ENCODE results near the gene DNAH8. TPM values are rescaled to one million over a fixed set of nuclear protein-coding genes. Genes with fewer than 3 reads are reported as not detected.

The DNAH8 gene
- total RNA-seq, 1 experiment from 2014 or later: not detected

DNA sequence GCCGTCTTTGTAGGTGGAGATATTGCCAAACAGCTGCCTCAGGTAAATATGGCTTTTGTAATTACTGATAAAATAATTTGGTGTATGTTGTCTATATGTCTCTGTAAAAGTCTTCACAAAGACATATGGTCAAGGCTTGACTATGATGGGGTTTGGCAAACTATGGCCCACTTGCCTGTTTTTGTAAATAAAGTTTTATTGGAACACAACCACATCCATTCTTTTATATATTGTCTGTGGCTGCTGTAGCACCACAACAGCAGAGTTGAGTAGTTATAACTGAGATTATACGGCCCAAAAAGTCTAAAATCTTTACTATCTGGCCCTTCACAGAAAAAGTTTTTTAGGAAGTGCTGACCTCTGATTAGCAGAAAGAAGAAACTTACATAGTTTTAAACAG lies 133.6 kb downstream of the DNAH8 start:
- in situ Hi-C loops (cut with HindIII; ENCODE audit: low pct_unique_long_range_greater_than_20kb, low sequenced_read_pairs) (no loop called here), intact Hi-C loops (cut with micrococcal nuclease; ENCODE audit: unreplicated experiment) (no loop called here)
- Histone ChIP-seq H3K27me3 (ENCODE audit: control insufficient read depth, insufficient read depth, low read length) (peaks cover 20% of the 10 kb centered on the region), H3K9me3 (ENCODE audit: control insufficient read depth, insufficient read depth, low read depth, low read length) (no peaks in the 10 kb centered on the region), H3K4me3 (ENCODE audit: low read depth in 2 of 2, low read length in 2 of 2) (no peak overlapping the region), H3K4me1 (ENCODE audit: control insufficient read depth, insufficient read depth, low read length) (no peaks in the 10 kb centered on the region), H3K36me3 (ENCODE audit: control insufficient read depth, insufficient read depth, low read length) (no peaks in the 10 kb centered on the region), H3K27ac (ENCODE audit: low read length) (no peak overlapping the region)
- BruUV-seq (replicated peaks): no TSS peak
- ChIA-PET POLR2A (no interaction called here), CTCF (no interaction called here)
- ATAC-seq (no peak), DNase-seq (ENCODE audit: low read depth, low spot score) (no peak)
- no peak for TF ChIP-seq TCF7L2 (IDR thresholded peaks at IDR 0.05; ENCODE audit: low read depth, low read length)
- TF ChIP-seq, protein P1, sequence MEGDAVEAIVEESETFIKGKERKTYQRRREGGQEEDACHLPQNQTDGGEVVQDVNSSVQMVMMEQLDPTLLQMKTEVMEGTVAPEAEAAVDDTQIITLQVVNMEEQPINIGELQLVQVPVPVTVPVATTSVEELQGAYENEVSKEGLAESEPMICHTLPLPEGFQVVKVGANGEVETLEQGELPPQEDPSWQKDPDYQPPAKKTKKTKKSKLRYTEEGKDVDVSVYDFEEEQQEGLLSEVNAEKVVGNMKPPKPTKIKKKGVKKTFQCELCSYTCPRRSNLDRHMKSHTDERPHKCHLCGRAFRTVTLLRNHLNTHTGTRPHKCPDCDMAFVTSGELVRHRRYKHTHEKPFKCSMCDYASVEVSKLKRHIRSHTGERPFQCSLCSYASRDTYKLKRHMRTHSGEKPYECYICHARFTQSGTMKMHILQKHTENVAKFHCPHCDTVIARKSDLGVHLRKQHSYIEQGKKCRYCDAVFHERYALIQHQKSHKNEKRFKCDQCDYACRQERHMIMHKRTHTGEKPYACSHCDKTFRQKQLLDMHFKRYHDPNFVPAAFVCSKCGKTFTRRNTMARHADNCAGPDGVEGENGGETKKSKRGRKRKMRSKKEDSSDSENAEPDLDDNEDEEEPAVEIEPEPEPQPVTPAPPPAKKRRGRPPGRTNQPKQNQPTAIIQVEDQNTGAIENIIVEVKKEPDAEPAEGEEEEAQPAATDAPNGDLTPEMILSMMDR (IDR thresholded peaks at IDR 0.05): no peak
- no peak for TF ChIP-seq POLR2AphosphoS5 (IDR thresholded peaks at IDR 0.05; ENCODE audit: low read depth, low read length)
- no peak for TF ChIP-seq SIN3A (IDR thresholded peaks at IDR 0.05; ENCODE audit: borderline replicate concordance, insufficient read depth, low read depth, low read length)
- TF ChIP-seq, protein P2, sequence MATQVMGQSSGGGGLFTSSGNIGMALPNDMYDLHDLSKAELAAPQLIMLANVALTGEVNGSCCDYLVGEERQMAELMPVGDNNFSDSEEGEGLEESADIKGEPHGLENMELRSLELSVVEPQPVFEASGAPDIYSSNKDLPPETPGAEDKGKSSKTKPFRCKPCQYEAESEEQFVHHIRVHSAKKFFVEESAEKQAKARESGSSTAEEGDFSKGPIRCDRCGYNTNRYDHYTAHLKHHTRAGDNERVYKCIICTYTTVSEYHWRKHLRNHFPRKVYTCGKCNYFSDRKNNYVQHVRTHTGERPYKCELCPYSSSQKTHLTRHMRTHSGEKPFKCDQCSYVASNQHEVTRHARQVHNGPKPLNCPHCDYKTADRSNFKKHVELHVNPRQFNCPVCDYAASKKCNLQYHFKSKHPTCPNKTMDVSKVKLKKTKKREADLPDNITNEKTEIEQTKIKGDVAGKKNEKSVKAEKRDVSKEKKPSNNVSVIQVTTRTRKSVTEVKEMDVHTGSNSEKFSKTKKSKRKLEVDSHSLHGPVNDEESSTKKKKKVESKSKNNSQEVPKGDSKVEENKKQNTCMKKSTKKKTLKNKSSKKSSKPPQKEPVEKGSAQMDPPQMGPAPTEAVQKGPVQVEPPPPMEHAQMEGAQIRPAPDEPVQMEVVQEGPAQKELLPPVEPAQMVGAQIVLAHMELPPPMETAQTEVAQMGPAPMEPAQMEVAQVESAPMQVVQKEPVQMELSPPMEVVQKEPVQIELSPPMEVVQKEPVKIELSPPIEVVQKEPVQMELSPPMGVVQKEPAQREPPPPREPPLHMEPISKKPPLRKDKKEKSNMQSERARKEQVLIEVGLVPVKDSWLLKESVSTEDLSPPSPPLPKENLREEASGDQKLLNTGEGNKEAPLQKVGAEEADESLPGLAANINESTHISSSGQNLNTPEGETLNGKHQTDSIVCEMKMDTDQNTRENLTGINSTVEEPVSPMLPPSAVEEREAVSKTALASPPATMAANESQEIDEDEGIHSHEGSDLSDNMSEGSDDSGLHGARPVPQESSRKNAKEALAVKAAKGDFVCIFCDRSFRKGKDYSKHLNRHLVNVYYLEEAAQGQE (IDR thresholded peaks at IDR 0.05; ENCODE audit: insufficient read depth in 1 of 2, low read depth in 2 of 2, low read length in 1 of 2): no peak

DNA sequence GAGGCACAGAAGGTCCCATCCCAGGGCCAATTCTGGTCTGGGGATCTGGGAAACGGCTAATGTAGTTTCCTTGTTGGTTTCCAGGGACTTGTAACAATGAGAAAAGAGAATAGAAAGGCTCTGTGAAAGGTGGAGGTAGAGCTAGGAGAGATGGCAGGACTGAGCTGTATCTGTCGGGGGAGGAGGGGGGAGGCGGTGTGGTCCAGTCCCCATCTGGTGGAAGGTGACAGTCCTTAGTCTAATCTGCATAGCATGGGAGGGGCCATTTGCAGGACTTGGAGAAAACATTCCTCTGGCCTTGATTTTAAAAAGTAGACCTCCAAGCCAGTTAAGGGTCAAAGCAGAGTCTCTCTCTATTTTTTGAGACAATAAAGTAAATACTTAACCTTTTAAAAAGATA lies 137.1 kb downstream of the DNAH8 start:
- in situ Hi-C loops (cut with HindIII; ENCODE audit: low pct_unique_long_range_greater_than_20kb, low sequenced_read_pairs) (no loop called here), intact Hi-C loops (cut with micrococcal nuclease; ENCODE audit: unreplicated experiment) (no loop called here)
- Histone ChIP-seq H3K9me3 (ENCODE audit: control insufficient read depth, insufficient read depth, low read depth, low read length) (no peaks in the 10 kb centered on the region), H3K4me3 (ENCODE audit: low read depth in 2 of 2, low read length in 2 of 2) (no peak overlapping the region), H3K27ac (ENCODE audit: low read length) (no peak overlapping the region), H3K4me1 (ENCODE audit: control insufficient read depth, insufficient read depth, low read length) (no peaks in the 10 kb centered on the region), H3K36me3 (ENCODE audit: control insufficient read depth, insufficient read depth, low read length) (no peaks in the 10 kb centered on the region), H3K27me3 (ENCODE audit: control insufficient read depth, insufficient read depth, low read length) (peaks cover 19% of the 10 kb centered on the region)
- TF ChIP-seq TCF7L2 (IDR thresholded peaks at IDR 0.05; ENCODE audit: low read depth, low read length) (no peak), POLR2AphosphoS5 (IDR thresholded peaks at IDR 0.05; ENCODE audit: low read depth, low read length) (no peak), SIN3A (IDR thresholded peaks at IDR 0.05; ENCODE audit: borderline replicate concordance, insufficient read depth, low read depth, low read length) (no peak)
- TF ChIP-seq, protein P1 (IDR thresholded peaks at IDR 0.05): no peak
- TF ChIP-seq, protein P2 (IDR thresholded peaks at IDR 0.05; ENCODE audit: insufficient read depth in 1 of 2, low read depth in 2 of 2, low read length in 1 of 2): no peak
- DNase-seq (ENCODE audit: low read depth, low spot score): no peak
- no peak for ATAC-seq
- ChIA-PET POLR2A (no interaction called here), CTCF (no interaction called here)
- BruUV-seq (replicated peaks): no TSS peak

Measured in Panc1 (cell line).